ENCODE data around the gene C1orf232.
A peak's percentile ranks its signal among the peaks of the same experiment; 100 is the strongest.

The C1orf232 gene

GRCh38 chr1:26158908-26159742 lies 9.6 kb downstream of the C1orf232 start, which contains the start of gene FAM110D:
Gene FAM110D (plus strand): TSS chr1:26159079. CDS start chr1:26161292, 2,213 bp downstream.
- Histone ChIP-seq H3K27me3 (ENCODE audit: control insufficient read depth in 5 of 5, insufficient read depth in 4 of 5, low read length in 5 of 5) (peaks cover 13 to 44% (median 31%) of the 10 kb centered on the region in 5 donors), H3K4me1 (ENCODE audit: control insufficient read depth in 5 of 5, insufficient read depth in 5 of 5, low read length in 5 of 5) (peaks cover 2 to 65% (median 21%) of the 10 kb centered on the region in 5 donors), H3K27ac (ENCODE audit: low read depth, low read length) (peak within 1 kb of the TSS; percentile 74), H3K9me3 (ENCODE audit: control insufficient read depth in 5 of 5, low read length in 5 of 5) (no peaks in the 10 kb centered on the region), H3K36me3 (ENCODE audit: control insufficient read depth in 5 of 5, insufficient read depth in 5 of 5, low read length in 5 of 5) (no peaks in the 10 kb centered on the region), H3K9ac (ENCODE audit: low read length in 5 of 5) (peak within 1 kb of the TSS in 4 of 5 donors; percentile 40 to 68 (median 55)), H3K4me3 (ENCODE audit: low read depth in 1 of 5, low read length in 5 of 5) (peak within 1 kb of the TSS; percentile 5 to 70 (median 66))

GRCh38 chr1:26158271-26158907 lies 10.4 kb downstream of the C1orf232 start:
- peak overlapping the region; percentile 74 for H3K27ac ChIP-seq (ENCODE audit: low read depth, low read length)
- H3K9ac ChIP-seq (ENCODE audit: low read length in 5 of 5) = peak overlapping the region in 1 of 5 donors; percentile 53
- H3K4me1 ChIP-seq (ENCODE audit: control insufficient read depth in 5 of 5, insufficient read depth in 5 of 5, low read length in 5 of 5) = peaks cover 2 to 63% (median 16%) of the 10 kb centered on the region in 5 donors
- H3K36me3 ChIP-seq (ENCODE audit: control insufficient read depth in 5 of 5, insufficient read depth in 5 of 5, low read length in 5 of 5) = no peaks in the 10 kb centered on the region
- H3K4me3 ChIP-seq (ENCODE audit: low read depth in 1 of 5, low read length in 5 of 5) = peak overlapping the region in 3 of 5 donors; percentile 66 to 70 (median 70)
- no peaks in the 10 kb centered on the region for H3K9me3 ChIP-seq (ENCODE audit: control insufficient read depth in 5 of 5, low read length in 5 of 5)
- H3K27me3 ChIP-seq (ENCODE audit: control insufficient read depth in 5 of 5, insufficient read depth in 4 of 5, low read length in 5 of 5) = peaks cover 13 to 48% (median 31%) of the 10 kb centered on the region in 5 donors

GRCh38 chr1:26156285-26157038 lies 12.3 kb downstream of the C1orf232 start:
- H3K27ac ChIP-seq (ENCODE audit: low read depth, low read length) = peak overlapping the region; percentile 72
- peak overlapping the region in 2 of 5 donors; percentile 9 to 54 for H3K9ac ChIP-seq (ENCODE audit: low read length in 5 of 5)
- peak overlapping the region in 4 of 5 donors; percentile 23 to 53 (median 46) for H3K4me3 ChIP-seq (ENCODE audit: low read depth in 1 of 5, low read length in 5 of 5)
- H3K9me3 ChIP-seq (ENCODE audit: control insufficient read depth in 5 of 5, low read length in 5 of 5) = no peaks in the 10 kb centered on the region
- peaks cover 2 to 53% (median 6%) of the 10 kb centered on the region in 5 donors for H3K4me1 ChIP-seq (ENCODE audit: control insufficient read depth in 5 of 5, insufficient read depth in 5 of 5, low read length in 5 of 5)
- H3K36me3 ChIP-seq (ENCODE audit: control insufficient read depth in 5 of 5, insufficient read depth in 5 of 5, low read length in 5 of 5) = no peaks in the 10 kb centered on the region
- peaks cover 13 to 45% (median 31%) of the 10 kb centered on the region in 5 donors for H3K27me3 ChIP-seq (ENCODE audit: control insufficient read depth in 5 of 5, insufficient read depth in 4 of 5, low read length in 5 of 5)

- Histone ChIP-seq H3K4me3 (ENCODE audit: low read depth in 1 of 5, low read length in 5 of 5) (peak overlapping the region in 3 of 5 donors; percentile 45 to 53 (median 47)), H3K9me3 (ENCODE audit: control insufficient read depth in 5 of 5, low read length in 5 of 5) (no peaks in the 10 kb centered on the region), H3K4me1 (ENCODE audit: control insufficient read depth in 5 of 5, insufficient read depth in 5 of 5, low read length in 5 of 5) (peaks cover 0 to 45% (median 2%) of the 10 kb centered on the region in 5 donors), H3K9ac (ENCODE audit: low read length in 5 of 5) (peak overlapping the region in 3 of 5 donors; percentile 8 to 58 (median 13)), H3K27ac (ENCODE audit: low read depth, low read length) (peak overlapping the region; percentile 72), H3K36me3 (ENCODE audit: control insufficient read depth in 5 of 5, insufficient read depth in 5 of 5, low read length in 5 of 5) (no peaks in the 10 kb centered on the region), H3K27me3 (ENCODE audit: control insufficient read depth in 5 of 5, insufficient read depth in 4 of 5, low read length in 5 of 5) (peaks cover 13 to 45% (median 26%) of the 10 kb centered on the region in 5 donors)
Observed at GRCh38 chr1:26155370-26156284, 13.1 kb downstream of the C1orf232 start.

GRCh38 chr1:26154750-26155149 lies 14.0 kb downstream of the C1orf232 start:
- Histone ChIP-seq H3K9ac (ENCODE audit: low read length in 5 of 5) (peak overlapping the region in 2 of 5 donors; percentile 13 to 58), H3K36me3 (ENCODE audit: control insufficient read depth in 5 of 5, insufficient read depth in 5 of 5, low read length in 5 of 5) (no peaks in the 10 kb centered on the region), H3K27ac (ENCODE audit: low read depth, low read length) (peak overlapping the region; percentile 72), H3K4me1 (ENCODE audit: control insufficient read depth in 5 of 5, insufficient read depth in 5 of 5, low read length in 5 of 5) (peaks cover 0 to 45% (median 2%) of the 10 kb centered on the region in 5 donors), H3K9me3 (ENCODE audit: control insufficient read depth in 5 of 5, low read length in 5 of 5) (no peaks in the 10 kb centered on the region), H3K4me3 (ENCODE audit: low read depth in 1 of 5, low read length in 5 of 5) (peak overlapping the region in 2 of 5 donors; percentile 6 to 11), H3K27me3 (ENCODE audit: control insufficient read depth in 5 of 5, insufficient read depth in 4 of 5, low read length in 5 of 5) (peaks cover 13 to 45% (median 26%) of the 10 kb centered on the region in 5 donors)

GRCh38 chr1:26153966-26154532 lies 14.7 kb downstream of the C1orf232 start:
- Histone ChIP-seq H3K9me3 (ENCODE audit: control insufficient read depth in 5 of 5, low read length in 5 of 5) (no peaks in the 10 kb centered on the region), H3K4me1 (ENCODE audit: control insufficient read depth in 5 of 5, insufficient read depth in 5 of 5, low read length in 5 of 5) (peaks cover 0 to 45% (median 2%) of the 10 kb centered on the region in 5 donors), H3K4me3 (ENCODE audit: low read depth in 1 of 5, low read length in 5 of 5) (no peak overlapping the region), H3K9ac (ENCODE audit: low read length in 5 of 5) (no peak overlapping the region), H3K27ac (ENCODE audit: low read depth, low read length) (no peak overlapping the region), H3K27me3 (ENCODE audit: control insufficient read depth in 5 of 5, insufficient read depth in 4 of 5, low read length in 5 of 5) (peaks cover 13 to 42% (median 26%) of the 10 kb centered on the region in 5 donors), H3K36me3 (ENCODE audit: control insufficient read depth in 5 of 5, insufficient read depth in 5 of 5, low read length in 5 of 5) (no peaks in the 10 kb centered on the region)

GRCh38 chr1:26148887-26149286 lies 19.9 kb downstream of the C1orf232 start:
- Histone ChIP-seq H3K36me3 (ENCODE audit: control insufficient read depth in 5 of 5, insufficient read depth in 5 of 5, low read length in 5 of 5) (no peaks in the 10 kb centered on the region), H3K9ac (ENCODE audit: low read length in 5 of 5) (no peak overlapping the region), H3K27me3 (ENCODE audit: control insufficient read depth in 5 of 5, insufficient read depth in 4 of 5, low read length in 5 of 5) (peaks cover 0 to 8% (median 0%) of the 10 kb centered on the region in 5 donors)

GRCh38 chr1:26145960-26146294 lies 22.8 kb downstream of the C1orf232 start:
- H3K27ac ChIP-seq (ENCODE audit: low read depth, low read length) = no peak overlapping the region

More at GRCh38 chr1:26148887-26149286, 19.9 kb downstream of the C1orf232 start:
- no peak overlapping the region for H3K4me3 ChIP-seq (ENCODE audit: low read depth in 1 of 5, low read length in 5 of 5)
- peaks cover 0 to 3% (median 2%) of the 10 kb centered on the region in 5 donors for H3K4me1 ChIP-seq (ENCODE audit: control insufficient read depth in 5 of 5, insufficient read depth in 5 of 5, low read length in 5 of 5)
- H3K9me3 ChIP-seq (ENCODE audit: control insufficient read depth in 5 of 5, low read length in 5 of 5) = no peaks in the 10 kb centered on the region
- H3K27ac ChIP-seq (ENCODE audit: low read depth, low read length) = no peak overlapping the region

More at GRCh38 chr1:26145960-26146294, 22.8 kb downstream of the C1orf232 start:
- Histone ChIP-seq H3K4me1 (ENCODE audit: control insufficient read depth in 5 of 5, insufficient read depth in 5 of 5, low read length in 5 of 5) (peaks cover 0 to 3% (median 2%) of the 10 kb centered on the region in 5 donors), H3K9me3 (ENCODE audit: control insufficient read depth in 5 of 5, low read length in 5 of 5) (no peaks in the 10 kb centered on the region), H3K4me3 (ENCODE audit: low read depth in 1 of 5, low read length in 5 of 5) (no peak overlapping the region), H3K9ac (ENCODE audit: low read length in 5 of 5) (no peak overlapping the region), H3K27me3 (ENCODE audit: control insufficient read depth in 5 of 5, insufficient read depth in 4 of 5, low read length in 5 of 5) (peaks cover 0 to 7% (median 0%) of the 10 kb centered on the region in 5 donors), H3K36me3 (ENCODE audit: control insufficient read depth in 5 of 5, insufficient read depth in 5 of 5, low read length in 5 of 5) (no peaks in the 10 kb centered on the region)
